Nephron progenitor cell (in vitro differentiated cells): ENCODE data around the gene AFMID.

Experiments used
- DNase-seq: peaks from one replicate; pipeline ENCODE4 v3.0.0; 2021
- H3K27ac Mint-ChIP-seq: 2 replicates; pipeline ENCODE4 v1.8.0; 2021; ENCODE audit warnings: mild to moderate bottlenecking, moderate library complexity, mixed read lengths
- H3K27me3 Mint-ChIP-seq: 2 replicates; pipeline ENCODE4 v1.8.0; 2021; ENCODE audit warnings: mild to moderate bottlenecking, low read depth, mixed read lengths; ENCODE audit not compliant: poor library complexity
- H3K36me3 Mint-ChIP-seq: 2 replicates; pipeline ENCODE4 v1.8.0; 2021; ENCODE audit warnings: low read depth, mixed read lengths
- H3K4me1 Mint-ChIP-seq: 2 replicates; pipeline ENCODE4 v1.8.0; 2021; ENCODE audit warnings: mixed read lengths
- H3K4me3 Mint-ChIP-seq: 2 replicates; pipeline ENCODE4 v1.8.0; 2021; ENCODE audit warnings: mild to moderate bottlenecking, moderate library complexity, mixed read lengths
- H3K9me3 Mint-ChIP-seq: 2 replicates; pipeline ENCODE4 v1.8.0; 2021; ENCODE audit warnings: mild to moderate bottlenecking, moderate library complexity, mixed read lengths
- TF ChIP-seq, protein P1 (sequence below): fragments of 200-600 bp; sonication (generic); IDR thresholded peaks from 2 replicates; pipeline ENCODE4 v1.5.0; 2021; ENCODE audit warnings: antibody characterized with exemption

The AFMID gene

DNA sequence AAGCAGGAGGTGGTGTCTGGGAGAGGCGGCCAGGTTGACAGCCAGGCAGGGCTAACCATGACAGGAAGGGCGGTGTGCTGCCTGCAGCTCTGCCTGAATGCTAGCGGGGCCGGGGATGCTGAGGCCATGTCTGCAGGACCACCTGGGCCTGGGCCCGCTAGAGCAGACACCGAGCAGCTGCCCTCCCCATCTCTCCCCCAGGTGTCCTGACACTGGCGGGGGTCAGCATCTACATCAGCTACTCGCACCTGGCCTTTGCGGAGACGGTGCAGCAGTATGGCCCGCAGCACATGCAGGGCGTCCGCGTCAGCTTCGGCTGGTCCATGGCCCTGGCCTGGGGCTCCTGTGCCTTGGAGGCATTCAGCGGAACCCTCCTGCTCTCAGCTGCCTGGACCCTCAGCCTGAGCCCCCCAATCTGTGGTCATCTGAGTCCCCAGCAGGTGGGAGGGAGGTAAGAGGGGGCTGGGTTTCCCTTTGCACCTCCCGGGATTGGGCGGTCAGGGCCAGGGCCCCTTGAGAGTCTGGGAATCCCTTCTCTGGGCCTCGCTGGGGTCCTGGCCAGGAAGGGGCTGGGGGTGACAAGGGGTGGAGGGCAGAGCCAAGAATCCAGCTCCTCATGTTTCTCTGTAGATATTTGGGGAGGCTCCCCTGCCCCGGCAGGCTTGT is 51.8 kb downstream of the AFMID start:
- DNase-seq, result no peak

DNA sequence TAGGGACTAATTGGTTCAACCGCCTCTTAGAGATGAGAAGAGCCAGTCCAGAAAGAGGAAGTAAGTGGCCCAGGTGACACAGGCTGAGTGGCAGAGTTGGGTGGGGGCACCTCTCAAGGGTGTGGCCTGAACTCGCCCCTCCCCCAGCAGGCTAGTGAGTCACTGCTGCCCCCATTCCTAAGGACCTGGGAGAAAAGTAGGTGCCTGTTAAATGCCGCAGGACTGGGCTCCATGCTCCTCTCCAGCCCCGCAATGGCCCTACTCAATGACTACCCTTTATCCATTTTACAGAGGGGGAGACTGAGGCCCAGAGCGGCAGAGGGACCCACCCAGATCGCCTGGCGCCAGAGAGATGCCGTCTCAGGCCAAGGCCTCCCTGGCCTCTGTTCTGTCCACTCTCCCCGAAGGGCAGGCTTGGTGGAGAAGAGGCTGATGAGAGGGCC is 52.3 kb downstream of the AFMID start:
- no peak for DNase-seq
- peaks cover 26% of the 10 kb centered on the region for H3K4me1 Mint-ChIP-seq
- H3K4me3 Mint-ChIP-seq, result no peak overlapping the region
- no peaks in the 10 kb centered on the region for H3K36me3 Mint-ChIP-seq
- TF ChIP-seq, protein P1, sequence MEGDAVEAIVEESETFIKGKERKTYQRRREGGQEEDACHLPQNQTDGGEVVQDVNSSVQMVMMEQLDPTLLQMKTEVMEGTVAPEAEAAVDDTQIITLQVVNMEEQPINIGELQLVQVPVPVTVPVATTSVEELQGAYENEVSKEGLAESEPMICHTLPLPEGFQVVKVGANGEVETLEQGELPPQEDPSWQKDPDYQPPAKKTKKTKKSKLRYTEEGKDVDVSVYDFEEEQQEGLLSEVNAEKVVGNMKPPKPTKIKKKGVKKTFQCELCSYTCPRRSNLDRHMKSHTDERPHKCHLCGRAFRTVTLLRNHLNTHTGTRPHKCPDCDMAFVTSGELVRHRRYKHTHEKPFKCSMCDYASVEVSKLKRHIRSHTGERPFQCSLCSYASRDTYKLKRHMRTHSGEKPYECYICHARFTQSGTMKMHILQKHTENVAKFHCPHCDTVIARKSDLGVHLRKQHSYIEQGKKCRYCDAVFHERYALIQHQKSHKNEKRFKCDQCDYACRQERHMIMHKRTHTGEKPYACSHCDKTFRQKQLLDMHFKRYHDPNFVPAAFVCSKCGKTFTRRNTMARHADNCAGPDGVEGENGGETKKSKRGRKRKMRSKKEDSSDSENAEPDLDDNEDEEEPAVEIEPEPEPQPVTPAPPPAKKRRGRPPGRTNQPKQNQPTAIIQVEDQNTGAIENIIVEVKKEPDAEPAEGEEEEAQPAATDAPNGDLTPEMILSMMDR, result no peak
- peaks cover 6% of the 10 kb centered on the region for H3K27me3 Mint-ChIP-seq
- H3K9me3 Mint-ChIP-seq, result peaks cover 3% of the 10 kb centered on the region
- no peak overlapping the region for H3K27ac Mint-ChIP-seq

More for the DNA sequence above, 51.8 kb downstream of the AFMID start:
- Mint-ChIP-seq H3K4me3 (no peak overlapping the region), H3K27ac (no peak overlapping the region), H3K9me3 (no peaks in the 10 kb centered on the region), H3K4me1 (peaks cover 26% of the 10 kb centered on the region), H3K27me3 (peaks cover 12% of the 10 kb centered on the region), H3K36me3 (no peaks in the 10 kb centered on the region)
- TF ChIP-seq, protein P1, result no peak

DNA sequence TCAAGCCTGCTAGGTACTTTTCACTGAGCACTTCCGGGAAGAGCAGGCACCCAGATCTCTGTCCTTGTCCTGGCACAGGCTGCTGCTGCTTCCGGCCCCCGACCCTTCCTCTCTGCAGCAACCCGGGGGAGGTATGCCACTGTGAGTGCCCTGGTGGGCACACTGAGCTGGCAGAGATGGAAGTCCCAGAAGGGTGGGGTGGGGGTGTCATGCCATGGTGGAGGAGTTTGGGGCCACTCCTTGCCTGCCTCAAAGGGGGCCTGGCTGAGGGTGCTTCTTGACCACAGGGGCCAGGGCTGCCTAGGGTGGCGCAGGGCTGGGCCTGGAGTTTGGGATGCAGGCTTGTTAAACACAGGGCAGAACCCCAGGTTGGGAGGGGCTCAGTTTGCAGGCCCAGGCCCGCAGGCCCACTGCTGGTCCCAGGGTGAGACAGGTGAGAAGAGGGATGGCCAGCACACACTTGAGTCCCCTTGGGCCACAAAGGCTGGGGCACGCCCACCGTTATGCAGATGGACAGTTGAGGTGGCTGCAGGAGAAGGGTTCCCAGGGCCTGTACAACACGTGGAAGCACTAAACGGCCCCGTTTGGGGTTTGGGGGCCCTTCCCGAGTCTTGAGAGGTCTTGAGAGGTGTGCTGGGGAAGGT is 53.0 kb downstream of the AFMID start:
- peaks cover 4% of the 10 kb centered on the region for H3K9me3 Mint-ChIP-seq
- H3K4me1 Mint-ChIP-seq, result peaks cover 26% of the 10 kb centered on the region
- no peak overlapping the region for H3K27ac Mint-ChIP-seq
- TF ChIP-seq, protein P1, result no peak
- no peak for DNase-seq
- H3K27me3 Mint-ChIP-seq, result peaks cover 3% of the 10 kb centered on the region
- no peaks in the 10 kb centered on the region for H3K36me3 Mint-ChIP-seq
- H3K4me3 Mint-ChIP-seq, result no peak overlapping the region

DNA sequence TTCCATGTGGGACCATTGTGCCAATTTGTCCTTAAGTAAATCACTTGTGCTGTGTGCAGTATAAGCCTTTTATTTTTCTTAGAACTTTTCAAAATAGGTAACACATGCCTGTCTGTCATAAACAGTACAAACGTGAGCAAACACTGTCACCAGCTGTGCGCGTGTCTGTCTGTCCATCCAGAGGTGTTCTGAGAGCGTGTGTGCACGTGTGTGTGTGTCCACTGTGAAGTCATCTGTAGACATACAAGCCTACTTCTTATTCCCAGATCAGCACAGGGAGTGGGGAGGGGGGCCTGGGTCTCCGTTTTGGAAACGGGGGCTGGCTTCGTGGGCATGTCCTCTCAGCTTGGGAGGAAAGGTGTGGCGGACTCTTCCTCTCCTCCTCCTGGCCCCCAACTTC is 53.7 kb downstream of the AFMID start:
- H3K36me3 Mint-ChIP-seq, result peaks cover 5% of the 10 kb centered on the region
- peaks cover 3% of the 10 kb centered on the region for H3K27me3 Mint-ChIP-seq
- no peak overlapping the region for H3K27ac Mint-ChIP-seq
- DNase-seq, result no peak
- peaks cover 9% of the 10 kb centered on the region for H3K9me3 Mint-ChIP-seq
- peaks cover 26% of the 10 kb centered on the region for H3K4me1 Mint-ChIP-seq
- TF ChIP-seq, protein P1, result no peak
- H3K4me3 Mint-ChIP-seq, result no peak overlapping the region

DNA sequence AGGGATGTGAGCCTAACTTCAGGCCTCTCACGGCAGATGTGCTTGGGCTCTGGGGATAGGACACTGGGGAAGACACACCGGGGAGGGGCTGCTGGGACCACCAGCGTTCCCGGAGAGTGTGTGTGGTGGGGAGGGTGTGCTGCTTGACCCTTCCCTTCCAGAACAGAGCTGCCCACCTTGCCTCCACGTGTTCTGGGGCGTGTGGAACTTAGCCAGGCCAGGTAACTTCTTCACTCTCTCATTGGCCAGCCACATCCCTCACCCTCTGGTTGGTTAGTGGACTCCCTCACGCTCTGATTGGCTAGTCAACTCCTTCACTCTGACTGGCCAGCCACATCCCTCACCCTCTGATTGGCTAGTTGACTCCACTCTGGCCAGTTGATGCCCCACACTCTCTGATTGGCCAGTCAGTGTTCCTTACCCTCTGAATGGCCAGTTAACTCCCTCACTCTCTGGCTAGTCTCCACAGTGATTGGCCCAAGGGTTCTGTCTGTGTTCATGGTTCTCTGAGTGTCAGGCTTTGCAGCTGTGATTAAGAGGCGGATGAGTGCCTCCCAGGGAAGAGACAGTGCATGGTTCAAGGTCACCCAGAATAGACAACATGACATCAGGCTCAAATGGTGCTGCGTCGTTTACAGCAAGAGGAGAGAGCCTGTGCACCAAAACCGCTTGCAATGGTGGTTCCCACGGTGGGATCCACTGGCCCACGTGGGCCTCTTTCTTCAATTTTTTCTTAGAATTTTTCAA is 54.3 kb downstream of the AFMID start:
- Mint-ChIP-seq H3K4me3 (no peak overlapping the region), H3K4me1 (peaks cover 26% of the 10 kb centered on the region), H3K9me3 (peaks cover 9% of the 10 kb centered on the region), H3K36me3 (peaks cover 5% of the 10 kb centered on the region), H3K27me3 (peaks cover 3% of the 10 kb centered on the region), H3K27ac (no peak overlapping the region)
- TF ChIP-seq, protein P1, result no peak
- no peak for DNase-seq
